HS-27A (cell line): ENCODE data around the gene MYO16.
A peak's percentile ranks its signal among the peaks of the same experiment; 100 is the strongest.

Experiments
- DNase-seq: peaks from one replicate; pipeline ENCODE4 v3.0.0-alpha.2; 2012; ENCODE audit warnings: low read depth, missing footprints

The MYO16 gene

DNA sequence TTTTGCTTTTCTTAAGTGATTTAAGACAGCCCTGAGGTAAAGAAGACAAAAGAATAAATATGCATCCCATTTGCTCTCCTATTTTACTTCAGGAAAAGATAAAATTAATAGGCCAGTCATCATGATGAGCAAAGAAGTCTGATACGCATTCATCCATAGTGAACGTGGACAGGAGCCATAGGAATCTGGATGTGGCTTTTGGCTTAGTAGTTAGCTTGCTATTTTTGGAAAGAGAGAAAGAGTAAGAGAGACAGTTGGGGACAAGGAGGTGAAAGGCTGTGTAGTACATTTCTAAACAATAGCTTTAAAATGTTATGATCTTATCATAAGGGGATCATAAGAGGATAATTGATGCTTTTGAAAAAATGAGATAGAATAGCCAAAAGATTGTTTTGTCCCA is 611.7 kb downstream of the MYO16 start:
- DNase-seq = no peak

DNA sequence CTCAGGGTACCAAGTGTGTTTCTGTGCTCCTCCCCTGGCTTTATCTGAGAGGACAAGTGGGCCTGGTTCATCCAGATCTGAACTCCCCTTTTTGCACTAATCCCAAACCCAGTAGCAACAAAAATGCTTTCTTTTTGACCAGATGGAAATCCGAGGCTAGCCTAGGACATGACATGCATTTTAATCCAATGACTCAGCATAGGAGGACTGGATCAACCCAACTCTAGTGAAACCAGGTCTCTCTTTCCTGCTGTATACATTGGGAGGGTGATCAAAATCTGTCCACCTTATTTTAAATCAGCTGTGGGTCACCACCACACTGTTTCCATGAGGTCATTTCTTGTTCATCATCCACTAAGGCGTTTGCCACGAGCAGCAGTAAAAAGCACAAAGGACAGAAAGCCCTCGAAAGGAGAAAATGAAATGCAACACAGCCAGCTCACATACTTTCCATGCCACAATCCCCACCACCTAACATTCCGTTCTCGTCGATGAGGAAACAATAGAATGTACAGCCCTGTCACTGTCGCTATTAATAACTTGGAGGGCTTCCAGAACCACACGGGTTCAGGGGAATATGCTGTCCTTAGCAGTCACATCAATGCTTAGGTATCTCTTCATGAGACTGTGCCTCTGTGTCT is 614.0 kb downstream of the MYO16 start:
- DNase-seq = peak; percentile 87

GRCh38 chr13:109244566-109244965 is 615.2 kb downstream of the MYO16 start:
- no peak for DNase-seq

DNA sequence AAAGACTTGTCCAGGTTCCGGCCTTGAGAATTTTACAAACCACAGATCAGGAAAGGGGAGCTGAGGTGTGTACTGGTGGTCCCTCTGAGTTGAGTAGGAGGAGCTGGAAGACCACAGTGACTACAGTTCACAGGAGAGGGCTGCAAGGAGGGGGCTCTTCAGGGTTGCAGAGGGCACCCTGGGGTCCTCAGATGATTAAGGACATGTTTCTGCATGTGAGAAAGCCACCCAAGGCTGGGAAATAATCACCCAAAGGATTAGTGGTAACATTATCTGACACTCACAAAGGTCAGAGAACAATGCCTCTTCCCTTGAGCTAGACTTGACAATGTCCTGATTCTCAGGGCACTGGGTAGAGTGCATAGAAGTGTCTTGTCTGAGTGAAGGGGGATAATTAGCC is 616.6 kb downstream of the MYO16 start:
- DNase-seq = no peak

GRCh38 chr13:109249780-109250528 is 620.5 kb downstream of the MYO16 start:
- no peak for DNase-seq

DNA sequence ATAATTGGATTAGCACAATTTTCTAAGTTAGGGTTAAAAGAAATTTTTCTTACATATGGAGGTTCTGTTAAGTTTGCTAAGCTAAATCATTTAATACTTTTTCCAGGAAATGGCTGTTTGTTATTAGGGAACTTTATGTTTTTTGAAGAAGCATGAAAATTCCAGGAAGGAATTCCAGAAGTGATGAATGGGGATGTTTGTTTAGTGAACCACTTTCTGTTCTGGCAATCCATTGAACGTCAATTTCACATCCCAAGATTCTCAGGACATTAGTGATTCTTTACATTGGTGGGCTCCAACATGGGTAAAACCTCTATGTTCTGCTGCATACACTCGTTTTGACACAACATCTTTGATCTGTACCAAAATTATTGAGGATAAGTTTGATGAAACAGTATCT is 622.5 kb downstream of the MYO16 start:
- DNase-seq = no peak

- DNase-seq = no peak
These were observed 623.9 kb downstream of the MYO16 start for GRCh38 chr13:109253316-109253715.

DNA sequence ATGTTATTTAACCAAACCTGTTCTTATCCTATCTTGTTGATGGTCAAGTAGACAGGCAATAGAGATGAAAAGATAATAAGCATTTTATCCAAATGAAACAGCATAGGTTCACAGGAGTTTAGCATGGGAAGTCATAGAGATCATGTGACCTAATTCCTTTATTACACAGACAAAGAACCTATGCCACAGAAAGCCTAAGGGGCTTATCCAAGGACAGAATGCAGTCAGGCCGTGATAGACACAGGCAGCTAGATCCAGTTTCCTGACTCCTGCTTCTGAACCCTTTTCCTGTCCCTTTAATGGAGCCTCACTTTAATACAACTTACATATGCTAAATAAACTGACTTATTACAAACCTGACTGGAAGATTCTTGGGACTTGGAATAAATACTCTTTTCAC is 624.9 kb downstream of the MYO16 start:
- no peak for DNase-seq

DNA sequence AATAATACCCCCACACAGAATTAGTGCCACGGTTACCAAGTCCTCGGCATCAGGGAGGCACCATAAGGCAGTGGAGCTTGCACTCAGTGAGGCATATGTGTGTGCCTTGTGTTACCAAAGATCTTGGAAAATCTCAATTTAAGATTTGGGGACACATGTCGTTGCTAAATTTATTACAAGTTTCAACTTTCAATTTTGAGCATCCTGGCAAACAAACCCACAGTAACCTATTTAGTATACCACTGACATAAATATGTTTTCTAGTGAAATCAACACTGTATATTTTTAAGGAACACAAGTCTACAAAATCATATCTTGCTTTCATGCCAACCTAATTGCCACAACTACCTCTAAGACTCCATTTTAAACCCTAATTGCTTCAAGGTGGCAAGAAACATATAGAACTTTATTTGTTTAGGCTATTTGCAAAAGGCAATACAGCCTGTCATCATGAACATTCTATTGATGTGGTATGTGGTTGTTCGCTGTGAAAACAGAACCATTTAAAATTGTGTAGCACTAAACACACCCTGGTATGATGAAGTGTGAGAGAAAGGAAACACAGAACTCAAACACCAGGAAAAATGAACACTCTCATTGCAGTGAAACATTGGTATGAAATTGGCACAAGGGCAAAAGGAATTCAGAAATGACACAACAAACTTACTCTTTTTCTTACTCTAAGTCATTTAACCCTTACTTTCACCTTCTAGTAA is 625.9 kb downstream of the MYO16 start:
- no peak for DNase-seq

GRCh38 chr13:109256866-109257760 is 627.7 kb downstream of the MYO16 start:
- DNase-seq = peak; percentile 86
